B cell (primary cell): ENCODE results near the gene AXIN1. TPM values are rescaled to one million over a fixed set of nuclear protein-coding genes. Genes with fewer than 3 reads are reported as not detected.
A peak's percentile ranks its signal among the peaks of the same experiment; 100 is the strongest.

Source experiments
- ATAC-seq: fragments of 200-7000 bp; cut with Tn5 transposase; one replicate; pipeline ENCODE4 v1.10.0; 2021; ENCODE audit warnings: low read depth, mild to moderate bottlenecking, moderate number of reproducible peaks, moderate library complexity
- CTCF ChIA-PET: fragments of 350-600 bp; sonication (Branson Sonifier 250); formaldehyde crosslinking; loops from one replicate; lab custom pipeline; 2021; ENCODE audit warnings: antibody characterized with exemption, inconsistent platforms; lab: Charles Lee
- POLR2A ChIA-PET: fragments of 350-600 bp; sonication (Branson Sonifier 250); formaldehyde crosslinking; loops from one replicate; lab custom pipeline; 2021; ENCODE audit warnings: antibody characterized with exemption; lab: Charles Lee
- DNase-seq: peaks from one replicate; pipeline ENCODE4 v3.0.0; 2013
- H2AFZ ChIP-seq: 2 replicates; pipeline ENCODE4 v1.6.1; 2012; ENCODE audit warnings: mild to moderate bottlenecking, low read depth, low read length; ENCODE audit not compliant: insufficient read depth, poor library complexity, severe bottlenecking
- H3K27ac ChIP-seq, 2 donors: 1 replicate in 1 of 2; 2 replicates in 1 of 2; pipeline ENCODE4 v1.5.1; 2012 to 2013; ENCODE audit warnings: low read length in 2 of 2, mild to moderate bottlenecking in 2 of 2, moderate library complexity in 1 of 2
- H3K27me3 ChIP-seq, 4 experiments: fragments of 200-600 bp in 1 of 4; sonication (generic) in 1 of 4; replicated peaks in 1 of 4; 1 replicate in 2 of 4; 2 replicates in 2 of 4; pipeline versions ENCODE4 v1.6.1 to v1.7.0; 2013 to 2016; ENCODE audit warnings: low read length in 3 of 4, mild to moderate bottlenecking in 2 of 4, mixed read lengths in 1 of 4, moderate library complexity in 1 of 4; ENCODE audit not compliant: insufficient read depth in 4 of 4, control insufficient read depth in 3 of 4; ENCODE audit errors: control extremely low read depth in 1 of 4
- H3K36me3 ChIP-seq, 2 experiments: replicated peaks in 1 of 2; 1 replicate in 1 of 2; 2 replicates in 1 of 2; pipeline versions ENCODE4 v1.6.1 to v1.7.1; 2013; ENCODE audit warnings: low read length in 1 of 2; ENCODE audit not compliant: insufficient read depth in 2 of 2, control insufficient read depth in 1 of 2; ENCODE audit errors: control extremely low read depth in 1 of 2, extremely low read depth in 1 of 2
- H3K4me1 ChIP-seq, 2 donors: fragments of 200-600 bp in 1 of 2; sonication (generic) in 1 of 2; 1 replicate in 1 of 2; 2 replicates in 1 of 2; pipeline versions ENCODE4 v1.5.1 to v1.6.1; 2013 to 2017; ENCODE audit warnings: low read length in 2 of 2; ENCODE audit not compliant: control insufficient read depth in 2 of 2, insufficient read depth in 2 of 2
- H3K4me2 ChIP-seq: replicated peaks from 2 replicates; pipeline ENCODE3; 2012; ENCODE audit warnings: mild to moderate bottlenecking, low read depth, low read length; ENCODE audit not compliant: poor library complexity, severe bottlenecking
- H3K4me3 ChIP-seq, 5 experiments: fragments of 200-600 bp in 1 of 5; sonication (generic) in 1 of 5; 1 replicate in 3 of 5; 2 replicates in 2 of 5; pipeline versions ENCODE4 v1.5.1 to v1.7.0; 2011 to 2016; ENCODE audit warnings: low read length in 4 of 5, mild to moderate bottlenecking in 4 of 5, low read depth in 2 of 5, control low read depth in 1 of 5, moderate library complexity in 1 of 5; ENCODE audit not compliant: insufficient read depth in 1 of 5; ENCODE audit errors: control extremely low read depth in 1 of 5, extremely low read depth in 1 of 5
- H3K79me2 ChIP-seq: fragments of 200-600 bp; sonication (generic); one replicate; pipeline ENCODE4 v1.6.0; 2016; ENCODE audit warnings: low read length; ENCODE audit not compliant: control insufficient read depth, insufficient read depth
- H3K9ac ChIP-seq: fragments of 200-600 bp; sonication (generic); 2 replicates; pipeline ENCODE4 v1.6.1; 2017; ENCODE audit warnings: mild to moderate bottlenecking, low read length, moderate library complexity
- H3K9me3 ChIP-seq, 3 donors: one replicate each; pipeline versions ENCODE4 v1.6.1 to v1.7.1; 2013; ENCODE audit warnings: low read length in 2 of 3; ENCODE audit not compliant: control insufficient read depth in 2 of 3, insufficient read depth in 1 of 3; ENCODE audit errors: control extremely low read depth in 1 of 3
- H4K20me1 ChIP-seq: 2 replicates; pipeline ENCODE4 v1.6.0; 2012; ENCODE audit warnings: mild to moderate bottlenecking, low read length; ENCODE audit not compliant: insufficient read depth, control insufficient read depth, poor library complexity, severe bottlenecking
- H3K27ac Mint-ChIP-seq: one replicate; pipeline ENCODE4 v1.8.0; 2021; ENCODE audit warnings: mixed read lengths
- H3K27me3 Mint-ChIP-seq: one replicate; pipeline ENCODE4 v1.8.0; 2021; ENCODE audit warnings: mixed read lengths
- H3K4me1 Mint-ChIP-seq: one replicate; pipeline ENCODE4 v1.8.0; 2021; ENCODE audit warnings: mixed read lengths
- H3K4me3 Mint-ChIP-seq: one replicate; pipeline ENCODE4 v1.8.0; 2021; ENCODE audit warnings: mixed read lengths
- H3K9me3 Mint-ChIP-seq: one replicate; pipeline ENCODE4 v1.8.0; 2022; ENCODE audit warnings: mixed read lengths; ENCODE audit not compliant: insufficient read depth
- CTCF ChIP-seq: fragments of 200-600 bp; IDR thresholded peaks from one replicate; pipeline ENCODE4 v1.8.0; 2022; ENCODE audit warnings: antibody characterized with exemption, mild to moderate bottlenecking
- EZH2 ChIP-seq: IDR thresholded peaks from 2 replicates; pipeline ENCODE4 v1.6.1; 2012; ENCODE audit warnings: borderline replicate concordance, low read depth, mild to moderate bottlenecking, moderate library complexity, low read length; ENCODE audit not compliant: insufficient read depth, poor library complexity, severe bottlenecking
- WGBS: methylation state at CpG from one replicate; pipeline ENCODE4 v1.1.5; 2013; ENCODE audit warnings: missing lambda C conversion rate; ENCODE audit not compliant: insufficient coverage; 5-methylcytosine and 5-hydroxymethylcytosine counted together
- intact Hi-C: fragments of 100-400 bp; cut with micrococcal nuclease; formaldehyde crosslinking; loops from one replicate; pipeline ENCODE4 v1.10.0; 2022
- polyA plus RNA-seq: library from polyadenylated mRNA; depleted of rRNA; stranded (reverse); fragments of >200 nt; gene quantifications from 2 replicates; pipeline ENCODE4 v1.2.3, GENCODE V29; 2012
- total RNA-seq, 2 donors: library from RNA; stranded (reverse); fragments of 120-200 nt in 1 of 2; gene quantifications; 1 replicate in 1 of 2; 2 replicates in 1 of 2; pipeline versions ENCODE4 v1.2.3 to v1.2.4, GENCODE V29; 2013 to 2022

AXIN1 gene
- total and polyA plus RNA-seq, 2 donors (not counting 1 experiment from before 2014, with no cell fraction given) = 39.0 to 40.8 TPM

GRCh38 chr16:324451-325334 lies 27.8 kb downstream of the AXIN1 start:
- CTCF ChIA-PET = no interaction called here

More at GRCh38 chr16:324451-325334, 27.8 kb downstream of the AXIN1 start:
- peak overlapping the region; percentile 60 to 65 for H3K27ac ChIP-seq
- peak overlapping the region; percentile 84 for H3K4me2 ChIP-seq
- H3K27me3 Mint-ChIP-seq = no peaks in the 10 kb centered on the region
- no peaks in the 10 kb centered on the region for H3K9me3 Mint-ChIP-seq
- peaks cover 61% of the 10 kb centered on the region for H3K79me2 ChIP-seq
- H4K20me1 ChIP-seq = peaks cover 77% of the 10 kb centered on the region
- intact Hi-C loops = no loop called here
- 12% methylated on average over 54 of the region's 55 CpGs for WGBS
- peak overlapping the region; percentile 30 for H2AFZ ChIP-seq
- TF ChIP-seq EZH2 (no peak), CTCF (no peak)
- peak; percentile 74 for ATAC-seq
- H3K4me3 ChIP-seq = peak overlapping the region in 4 of 5 experiments; percentile 33 to 58 (median 41)
- H3K27me3 ChIP-seq = no peaks in the 10 kb centered on the region
- H3K27ac Mint-ChIP-seq = peak overlapping the region; percentile 61
- peaks cover 22 to 34% of the 10 kb centered on the region in 2 donors for H3K4me1 ChIP-seq
- H3K4me1 Mint-ChIP-seq = peaks cover 43% of the 10 kb centered on the region
- peaks cover 0 to 2% of the 10 kb centered on the region in 2 experiments for H3K36me3 ChIP-seq
- peak overlapping the region; percentile 81 for H3K4me3 Mint-ChIP-seq
- POLR2A ChIA-PET = interaction anchor here (1.2 kb wide), 1 partner anchor 89 kb away, joined by 4 read pairs; no protein-coding TSS in a partner anchor
- DNase-seq = peak; percentile 81
- H3K9ac ChIP-seq = peak overlapping the region; percentile 54
- H3K9me3 ChIP-seq = no peaks in the 10 kb centered on the region
